ENCODE data around the gene KLRC4.
"Not testable (repeated sequence)": the region's sequence is repeated elsewhere in the genome, so short reads cannot be mapped to it uniquely, and the experiment has no call there.

DNA sequence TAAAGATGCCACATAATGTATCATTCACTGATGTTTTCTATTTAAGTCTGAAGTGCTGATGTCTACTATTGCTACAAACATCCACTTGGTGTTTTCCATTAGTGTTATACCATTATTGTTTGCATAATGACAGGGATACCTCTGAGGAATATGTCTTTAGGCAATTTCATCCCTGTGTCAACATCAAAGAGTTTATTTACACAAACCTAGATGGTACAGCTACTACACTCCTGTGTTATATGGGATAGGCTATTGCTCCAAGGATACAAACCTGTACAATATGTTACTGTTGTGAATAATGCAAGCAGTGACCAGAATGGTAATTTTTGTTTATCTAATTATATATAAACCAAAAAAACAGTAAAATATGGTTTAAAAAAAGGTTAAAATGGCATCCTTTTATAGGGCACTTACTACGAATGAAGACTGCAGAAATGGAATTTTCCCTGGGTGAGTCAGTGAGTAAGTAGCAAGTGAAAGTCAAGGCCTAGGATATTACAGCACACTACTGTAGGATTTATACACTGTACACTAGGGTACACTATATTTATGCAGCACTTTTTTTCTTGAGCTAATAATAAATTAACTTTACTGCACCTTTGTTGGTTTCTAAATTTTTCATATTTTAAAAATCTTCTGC lies 14.8 kb upstream of the KLRC4 start:
- TF ChIP-seq, protein P1, sequence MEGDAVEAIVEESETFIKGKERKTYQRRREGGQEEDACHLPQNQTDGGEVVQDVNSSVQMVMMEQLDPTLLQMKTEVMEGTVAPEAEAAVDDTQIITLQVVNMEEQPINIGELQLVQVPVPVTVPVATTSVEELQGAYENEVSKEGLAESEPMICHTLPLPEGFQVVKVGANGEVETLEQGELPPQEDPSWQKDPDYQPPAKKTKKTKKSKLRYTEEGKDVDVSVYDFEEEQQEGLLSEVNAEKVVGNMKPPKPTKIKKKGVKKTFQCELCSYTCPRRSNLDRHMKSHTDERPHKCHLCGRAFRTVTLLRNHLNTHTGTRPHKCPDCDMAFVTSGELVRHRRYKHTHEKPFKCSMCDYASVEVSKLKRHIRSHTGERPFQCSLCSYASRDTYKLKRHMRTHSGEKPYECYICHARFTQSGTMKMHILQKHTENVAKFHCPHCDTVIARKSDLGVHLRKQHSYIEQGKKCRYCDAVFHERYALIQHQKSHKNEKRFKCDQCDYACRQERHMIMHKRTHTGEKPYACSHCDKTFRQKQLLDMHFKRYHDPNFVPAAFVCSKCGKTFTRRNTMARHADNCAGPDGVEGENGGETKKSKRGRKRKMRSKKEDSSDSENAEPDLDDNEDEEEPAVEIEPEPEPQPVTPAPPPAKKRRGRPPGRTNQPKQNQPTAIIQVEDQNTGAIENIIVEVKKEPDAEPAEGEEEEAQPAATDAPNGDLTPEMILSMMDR (conservative IDR thresholded peaks at IDR 0.05 in 1 of 2, IDR thresholded peaks at IDR 0.05 in 1 of 2; ENCODE audit: low read depth in 1 of 2, low read length in 2 of 2) = not testable (repeated sequence)
- TF ChIP-seq EZH2 (IDR thresholded peaks at IDR 0.05; ENCODE audit: low read length, missing control alignments) = not testable (repeated sequence)

Measured in fibroblast of lung (primary cell).